Testis (tissue), 3 donors: ENCODE data around the gene OTUB1. TPM values are rescaled to one million over a fixed set of nuclear protein-coding genes. Genes with fewer than 3 reads are reported as not detected.

ENCODE experiments used
- DNase-seq: peaks from one replicate; pipeline ENCODE4 v3.0.0-alpha.2; 2019
- H3K27ac ChIP-seq, 2 donors: fragments of 200-600 bp; sonication (generic); one replicate each; pipeline ENCODE4 v1.5.1; 2019
- H3K27me3 ChIP-seq: fragments of 200-600 bp; sonication (generic); one replicate; pipeline ENCODE4 v1.5.1; 2019
- H3K36me3 ChIP-seq: fragments of 200-600 bp; sonication (generic); one replicate; pipeline ENCODE4 v1.5.1; 2017; ENCODE audit warnings: low read depth; ENCODE audit errors: missing control alignments
- H3K4me1 ChIP-seq: fragments of 200-600 bp; sonication (generic); one replicate; pipeline ENCODE4 v1.5.1; 2019
- H3K4me3 ChIP-seq, 2 donors: fragments of 200-600 bp; sonication (generic); one replicate each; pipeline ENCODE4 v1.5.1; 2017 to 2019
- H3K9me3 ChIP-seq: fragments of 200-600 bp; sonication (generic); one replicate; pipeline ENCODE4 v1.5.1; 2017
- CTCF ChIP-seq, 3 experiments: fragments of 450-650 bp in 2 of 3; fragments of 200-600 bp in 1 of 3; sonication (generic) in 1 of 3; IDR thresholded peaks; one replicate each; pipeline ENCODE4 v1.5.1; 2016 to 2019; ENCODE audit warnings: antibody characterized with exemption in 3 of 3, mild to moderate bottlenecking in 2 of 3, moderate library complexity in 1 of 3
- POLR2A ChIP-seq: fragments of 450-650 bp; IDR thresholded peaks from one replicate; pipeline ENCODE4 v1.6.1; 2017; ENCODE audit warnings: antibody characterized with exemption, mild to moderate bottlenecking, moderate library complexity
- WGBS, 2 donors: methylation state at CpG; one replicate each; pipeline ENCODE4 v1.1.5; 2018; 5-methylcytosine and 5-hydroxymethylcytosine counted together
- intact Hi-C: fragments of 100-400 bp; cut with DNase I; formaldehyde crosslinking; loops from one replicate; pipeline ENCODE4 v1.15.1; 2023; ENCODE audit warnings: low total_unique reads
- polyA plus RNA-seq: library from polyadenylated mRNA; stranded (reverse); fragments of 350-450 nt; fragmentation: Illumina TruSeq; extraction: RNeasy Lipid Tissue Mini Kit (QIAGEN cat#74804); gene quantifications from one replicate; pipeline ENCODE4 v1.2.3, GENCODE V29; 2014; ENCODE audit warnings: low read depth, low replicate concordance; ENCODE audit not compliant: insufficient read depth
- total RNA-seq, 2 donors: library from RNA; depleted of rRNA; stranded (reverse); fragments of >200 nt; gene quantifications; one replicate each; pipeline ENCODE4 v1.2.3, GENCODE V29; 2016

Gene OTUB1
- total and polyA plus RNA-seq, 3 donors from 2014 or later: 115 to 145 (median 121) TPM

- peak overlapping the region; percentile 40 to 71 for H3K27ac ChIP-seq
- intact Hi-C loops: no loop called here
- WGBS, 2 donors: 1 to 3% methylated on average over 26 of the region's 26 CpGs
- H3K9me3 ChIP-seq: no peaks in the 10 kb centered on the region
- peaks cover 5% of the 10 kb centered on the region for H3K4me1 ChIP-seq
- H3K4me3 ChIP-seq: peak overlapping the region; percentile 74 to 90
- peak; percentile 30 for DNase-seq
- H3K36me3 ChIP-seq: no peaks in the 10 kb centered on the region
- TF ChIP-seq CTCF (IDR thresholded peaks at IDR 0.05) (no peak), POLR2A (no peak)
- no peaks in the 10 kb centered on the region for H3K27me3 ChIP-seq
Observed at GRCh38 chr11:63939397-63939891, 46.8 kb upstream of the OTUB1 start.

- H3K9me3 ChIP-seq: no peaks in the 10 kb centered on the region
- H3K27ac ChIP-seq: no peak overlapping the region
- no peak overlapping the region for H3K4me3 ChIP-seq
- H3K4me1 ChIP-seq: peaks cover 18% of the 10 kb centered on the region
- no peak for TF ChIP-seq POLR2A
- TF ChIP-seq CTCF (IDR thresholded peaks at IDR 0.05): no peak
- no peaks in the 10 kb centered on the region for H3K27me3 ChIP-seq
- no peaks in the 10 kb centered on the region for H3K36me3 ChIP-seq
- 54 to 65% methylated on average over 6 of the region's 6 CpGs for whole genome bisulfite sequencing, 2 donors
- intact Hi-C loops: loop anchor here (10.0 kb wide), 1 partner anchor 176 kb away; the partner anchor contains the start of gene ZFTA
- DNase-seq: no peak
Observed at GRCh38 chr11:63940786-63941185, 45.5 kb upstream of the OTUB1 start.

GRCh38 chr11:63941901-63942300, 44.3 kb upstream of the OTUB1 start:
- no peak for DNase-seq
- no peaks in the 10 kb centered on the region for H3K27me3 ChIP-seq
- peaks cover 18% of the 10 kb centered on the region for H3K4me1 ChIP-seq
- intact Hi-C loops: loop anchor here (10.0 kb wide), 1 partner anchor 177 kb away; the partner anchor contains the start of gene ZFTA
- H3K4me3 ChIP-seq: no peak overlapping the region
- no peak overlapping the region for H3K27ac ChIP-seq
- 73 to 82% methylated on average over 4 of the region's 4 CpGs for WGBS, 2 donors
- H3K36me3 ChIP-seq: no peaks in the 10 kb centered on the region
- TF ChIP-seq POLR2A (no peak), CTCF (IDR thresholded peaks at IDR 0.05) (no peak)
- no peaks in the 10 kb centered on the region for H3K9me3 ChIP-seq

GRCh38 chr11:63942803-63943202, 43.4 kb upstream of the OTUB1 start:
- peaks cover 18% of the 10 kb centered on the region for H3K4me1 ChIP-seq
- H3K36me3 ChIP-seq: no peaks in the 10 kb centered on the region
- WGBS, 2 donors: 94% methylated on average over 3 of the region's 3 CpGs
- H3K27ac ChIP-seq: no peak overlapping the region
- no peak for DNase-seq
- no peak for TF ChIP-seq CTCF (IDR thresholded peaks at IDR 0.05)
- no peak for TF ChIP-seq POLR2A
- intact Hi-C loops: loop anchor here (10.0 kb wide), 1 partner anchor 178 kb away; the partner anchor contains the start of gene ZFTA
- no peaks in the 10 kb centered on the region for H3K27me3 ChIP-seq
- H3K9me3 ChIP-seq: no peaks in the 10 kb centered on the region
- H3K4me3 ChIP-seq: no peak overlapping the region

- DNase-seq: peak; percentile 78
- intact Hi-C loops: loop anchor here (5.0 to 10.0 kb wide), 2 partner anchors 108 to 180 kb away; partner anchors contain the start of genes MARK2 and ZFTA
- 40 to 73% methylated on average over 4 to 8 of the region's 8 CpGs for WGBS, 2 donors
Observed at GRCh38 chr11:63944987-63945386, 41.3 kb upstream of the OTUB1 start.

More at GRCh38 chr11:63944987-63945386, 41.3 kb upstream of the OTUB1 start:
- peaks cover 18% of the 10 kb centered on the region for H3K4me1 ChIP-seq
- H3K27ac ChIP-seq: peak overlapping the region; percentile 64 to 78
- no peak for TF ChIP-seq CTCF (IDR thresholded peaks at IDR 0.05)
- no peak for TF ChIP-seq POLR2A
- no peak overlapping the region for H3K4me3 ChIP-seq
- no peaks in the 10 kb centered on the region for H3K9me3 ChIP-seq
- H3K27me3 ChIP-seq: no peaks in the 10 kb centered on the region
- no peaks in the 10 kb centered on the region for H3K36me3 ChIP-seq
